ENCODE data around the gene DUSP1. TPM values are rescaled to one million over a fixed set of nuclear protein-coding genes. Genes with fewer than 3 reads are reported as not detected.

DUSP1 gene
- total and polyA plus RNA-seq, 2 donors (not counting 3 experiments of a cell fraction or from before 2014, with no cell fraction given) = 36.1 to 196 TPM

DNA sequence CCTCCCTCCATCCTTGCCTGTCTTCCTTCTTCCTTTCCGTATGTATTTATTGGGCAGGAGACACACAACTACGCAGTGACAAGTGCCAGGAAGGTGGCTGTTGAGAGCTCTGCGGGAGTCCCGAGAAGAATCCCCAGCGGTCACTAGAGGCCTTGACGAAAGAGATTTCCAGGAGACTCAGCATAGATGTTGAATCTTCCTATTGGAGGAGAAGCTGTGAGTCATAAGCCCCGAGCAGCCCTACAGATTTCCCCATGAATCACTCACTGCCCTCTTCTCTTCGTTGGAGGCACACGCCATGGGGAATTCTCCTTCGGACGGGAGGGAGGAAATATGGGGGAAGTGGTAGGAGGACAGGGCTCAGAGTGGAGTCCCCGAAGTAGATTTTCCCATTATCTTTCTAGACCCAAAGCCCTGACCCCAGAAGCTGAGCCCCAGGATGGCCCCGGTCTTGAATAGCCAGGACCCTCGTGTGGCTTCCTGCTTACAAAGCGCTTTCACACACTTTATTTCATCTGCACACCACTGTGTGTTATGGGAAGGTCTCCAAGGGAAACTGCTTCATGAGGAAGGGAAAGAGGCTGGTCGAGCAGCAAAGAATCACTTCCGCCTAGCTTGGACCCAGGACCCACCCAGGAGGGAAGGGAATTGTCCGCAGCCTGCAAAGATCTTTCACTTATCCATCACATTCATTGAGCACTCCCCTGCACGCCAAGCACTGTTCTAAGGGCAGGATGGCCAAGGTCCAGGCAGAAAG is 12.7 kb downstream of the DUSP1 start:
- FAIRE-seq (peak; percentile 98), DNase-seq (ENCODE audit: low read depth, low spot score) (peak; percentile 75)
- intact Hi-C loops (cut with micrococcal nuclease) (no loop called here), dilution Hi-C loops (cut with MboI; ENCODE audit: extremely low pct_ligation_motif_present, low sequenced_read_pairs) (no loop called here)
- BruUV-seq (replicated peaks) = TSS peak; percentile 71
- Histone ChIP-seq H2AFZ (ENCODE audit: low read depth, low read length) (peak overlapping the region; percentile 81), H3K9me3 (replicated peaks; ENCODE audit: control insufficient read depth, insufficient read depth, low read length) (no peaks in the 10 kb centered on the region), H3K4me3 (replicated peaks in 1 of 3; ENCODE audit: insufficient read depth in 1 of 3, low read depth in 1 of 3, low read length in 3 of 3) (no peak overlapping the region), H3K9me1 (replicated peaks; ENCODE audit: control insufficient read depth, extremely low read depth, insufficient read depth, low read length) (no peaks in the 10 kb centered on the region), H3K36me3 (ENCODE audit: control insufficient read depth in 2 of 2, extremely low read depth in 1 of 2, insufficient read depth in 2 of 2, low read length in 2 of 2) (no peaks in the 10 kb centered on the region), H3K27ac (ENCODE audit: insufficient read depth, low read depth, low read length) (peak overlapping the region; percentile 53), H3K79me2 (ENCODE audit: control insufficient read depth, insufficient read depth, low read length) (no peaks in the 10 kb centered on the region), H4K20me1 (replicated peaks; ENCODE audit: control insufficient read depth, extremely low read depth, insufficient read depth, low read length) (no peaks in the 10 kb centered on the region), H3K4me1 (ENCODE audit: control insufficient read depth, extremely low read depth, insufficient read depth, low read length) (peaks cover 8% of the 10 kb centered on the region), H3K9ac (replicated peaks; ENCODE audit: extremely low read depth, insufficient read depth, low read length) (peak overlapping the region; percentile 15), H3K4me2 (ENCODE audit: insufficient read depth, low read length) (peak overlapping the region; percentile 15), H3K27me3 (ENCODE audit: control insufficient read depth in 2 of 2, insufficient read depth in 2 of 2, low read length in 2 of 2) (no peaks in the 10 kb centered on the region)
- ChIA-PET CTCF (interaction anchor here (0.5 to 1.7 kb wide), 15 partner anchors 9 to 252 kb away, joined by 3 to 13 read pairs (median 4); partner anchors contain the start of gene DUSP1), POLR2A (interaction anchor here (1.0 to 3.4 kb wide), 3 partner anchors 12 to 40 kb away, joined by 3 to 23 read pairs (median 4); partner anchors contain the start of gene DUSP1)
- TF ChIP-seq EZH2 (IDR thresholded peaks at IDR 0.05; ENCODE audit: borderline replicate concordance, low read depth, low read length, severe bottlenecking) (no peak), JUN (IDR thresholded peaks at IDR 0.05; ENCODE audit: borderline replicate concordance, insufficient read depth, insufficient read length, low read depth) (peak; percentile 69), FOS (IDR thresholded peaks at IDR 0.05; ENCODE audit: borderline replicate concordance, insufficient read depth, low read length) (peak; percentile 67)
- TF ChIP-seq, protein P1, sequence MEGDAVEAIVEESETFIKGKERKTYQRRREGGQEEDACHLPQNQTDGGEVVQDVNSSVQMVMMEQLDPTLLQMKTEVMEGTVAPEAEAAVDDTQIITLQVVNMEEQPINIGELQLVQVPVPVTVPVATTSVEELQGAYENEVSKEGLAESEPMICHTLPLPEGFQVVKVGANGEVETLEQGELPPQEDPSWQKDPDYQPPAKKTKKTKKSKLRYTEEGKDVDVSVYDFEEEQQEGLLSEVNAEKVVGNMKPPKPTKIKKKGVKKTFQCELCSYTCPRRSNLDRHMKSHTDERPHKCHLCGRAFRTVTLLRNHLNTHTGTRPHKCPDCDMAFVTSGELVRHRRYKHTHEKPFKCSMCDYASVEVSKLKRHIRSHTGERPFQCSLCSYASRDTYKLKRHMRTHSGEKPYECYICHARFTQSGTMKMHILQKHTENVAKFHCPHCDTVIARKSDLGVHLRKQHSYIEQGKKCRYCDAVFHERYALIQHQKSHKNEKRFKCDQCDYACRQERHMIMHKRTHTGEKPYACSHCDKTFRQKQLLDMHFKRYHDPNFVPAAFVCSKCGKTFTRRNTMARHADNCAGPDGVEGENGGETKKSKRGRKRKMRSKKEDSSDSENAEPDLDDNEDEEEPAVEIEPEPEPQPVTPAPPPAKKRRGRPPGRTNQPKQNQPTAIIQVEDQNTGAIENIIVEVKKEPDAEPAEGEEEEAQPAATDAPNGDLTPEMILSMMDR (IDR thresholded peaks at IDR 0.05; ENCODE audit: extremely low read depth in 1 of 2, insufficient read depth in 1 of 2, low read depth in 1 of 2, low read length in 2 of 2) = peak in 1 of 2 donors; percentile 4
